GM18502 (cell line): ENCODE data around the gene STAC3.

Source experiments
- ATAC-seq: cut with Tn5 transposase; IDR thresholded peaks from one replicate; pipeline ENCODE4 v1.9.1; 2021; ENCODE audit warnings: mild to moderate bottlenecking; ENCODE audit not compliant: unreplicated experiment, poor library complexity

Gene STAC3

DNA sequence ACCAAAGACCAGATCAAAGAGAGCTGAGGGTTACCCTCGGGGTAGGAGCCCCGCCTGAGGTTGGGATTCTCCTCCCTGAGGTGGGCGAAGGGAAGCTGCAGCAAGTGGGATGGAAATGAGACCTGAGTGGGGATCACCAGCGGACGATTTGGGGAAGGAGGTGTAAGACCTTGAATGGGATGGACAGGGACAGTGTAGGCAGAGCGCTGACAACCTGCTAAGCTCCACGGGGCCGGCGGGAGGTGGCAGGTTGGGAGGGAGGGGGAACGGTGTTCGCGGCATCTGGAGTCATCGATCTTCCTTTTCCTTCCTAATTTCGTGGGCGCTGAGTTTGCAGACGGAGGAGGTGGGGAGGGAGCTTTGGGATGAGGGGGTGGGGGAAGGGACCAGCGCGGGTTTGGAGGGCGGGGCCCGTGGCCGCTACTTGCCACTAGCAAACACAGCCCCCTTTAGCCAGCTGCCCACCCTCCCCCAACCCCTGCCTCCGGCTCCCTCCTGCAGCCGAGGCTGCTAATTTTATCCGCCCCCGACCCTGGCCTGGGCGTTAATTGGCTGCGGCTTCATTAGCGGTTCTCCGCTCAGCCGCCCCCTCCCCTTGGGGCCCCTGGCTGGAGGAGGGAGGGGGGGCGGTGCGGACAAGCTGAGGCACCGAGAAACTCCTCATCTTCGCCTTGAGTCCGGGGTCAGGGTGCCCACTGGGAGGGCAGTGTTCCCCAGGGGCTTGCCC is 24.2 kb downstream of the STAC3 start:
- no peak for ATAC-seq

DNA sequence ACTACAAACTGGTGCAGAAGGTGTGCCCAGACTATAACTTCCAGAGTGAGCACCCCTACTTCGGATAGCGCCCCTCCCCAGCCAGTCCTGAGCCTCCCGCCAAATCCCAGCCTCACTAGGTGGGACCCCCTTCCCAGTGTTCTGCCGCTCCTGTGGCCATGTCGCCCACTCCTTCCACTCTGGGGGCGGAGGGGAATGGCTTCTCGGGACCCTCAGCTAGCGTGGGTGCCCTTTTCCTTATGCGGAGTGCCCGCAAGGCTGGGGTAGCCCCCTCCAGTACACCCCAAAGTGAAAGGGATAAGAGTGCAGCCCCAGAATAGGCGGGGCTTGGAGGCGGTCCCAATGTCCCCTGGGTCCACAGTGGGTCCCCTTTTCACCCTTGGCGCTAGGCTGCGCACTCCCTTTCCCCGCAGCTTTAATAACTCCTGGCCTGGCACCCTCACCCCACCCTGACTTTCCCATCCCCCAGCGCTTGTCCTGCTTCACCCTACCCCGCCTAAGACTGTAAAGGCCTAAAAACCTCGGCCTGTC is 25.2 kb downstream of the STAC3 start:
- ATAC-seq, result no peak

DNA sequence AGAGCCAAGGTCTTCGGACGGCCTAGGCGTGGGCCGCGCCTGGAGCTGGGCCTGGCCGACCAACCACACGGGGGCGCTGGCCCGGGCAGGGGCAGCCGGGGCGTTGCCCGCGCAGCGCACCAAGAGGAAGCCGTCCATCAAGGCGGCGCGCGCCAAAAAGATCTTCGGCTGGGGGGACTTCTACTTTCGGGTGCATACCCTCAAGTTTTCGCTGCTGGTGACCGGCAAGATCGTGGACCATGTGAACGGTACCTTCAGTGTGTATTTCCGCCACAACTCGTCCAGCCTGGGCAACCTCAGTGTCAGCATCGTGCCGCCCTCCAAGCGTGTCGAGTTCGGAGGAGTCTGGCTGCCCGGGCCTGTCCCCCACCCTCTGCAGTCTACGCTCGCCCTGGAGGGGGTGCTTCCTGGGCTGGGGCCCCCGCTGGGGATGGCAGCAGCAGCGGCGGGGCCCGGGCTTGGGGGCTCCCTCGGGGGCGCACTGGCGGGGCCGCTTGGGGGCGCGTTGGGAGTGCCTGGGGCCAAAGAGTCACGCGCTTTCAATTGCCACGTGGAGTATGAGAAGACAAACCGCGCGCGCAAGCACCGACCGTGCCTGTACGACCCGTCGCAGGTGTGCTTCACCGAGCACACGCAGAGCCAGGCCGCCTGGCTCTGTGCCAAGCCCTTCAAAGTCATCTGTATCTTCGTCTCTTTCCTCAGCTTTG is 25.9 kb downstream of the STAC3 start:
- peak; percentile 42 for ATAC-seq

DNA sequence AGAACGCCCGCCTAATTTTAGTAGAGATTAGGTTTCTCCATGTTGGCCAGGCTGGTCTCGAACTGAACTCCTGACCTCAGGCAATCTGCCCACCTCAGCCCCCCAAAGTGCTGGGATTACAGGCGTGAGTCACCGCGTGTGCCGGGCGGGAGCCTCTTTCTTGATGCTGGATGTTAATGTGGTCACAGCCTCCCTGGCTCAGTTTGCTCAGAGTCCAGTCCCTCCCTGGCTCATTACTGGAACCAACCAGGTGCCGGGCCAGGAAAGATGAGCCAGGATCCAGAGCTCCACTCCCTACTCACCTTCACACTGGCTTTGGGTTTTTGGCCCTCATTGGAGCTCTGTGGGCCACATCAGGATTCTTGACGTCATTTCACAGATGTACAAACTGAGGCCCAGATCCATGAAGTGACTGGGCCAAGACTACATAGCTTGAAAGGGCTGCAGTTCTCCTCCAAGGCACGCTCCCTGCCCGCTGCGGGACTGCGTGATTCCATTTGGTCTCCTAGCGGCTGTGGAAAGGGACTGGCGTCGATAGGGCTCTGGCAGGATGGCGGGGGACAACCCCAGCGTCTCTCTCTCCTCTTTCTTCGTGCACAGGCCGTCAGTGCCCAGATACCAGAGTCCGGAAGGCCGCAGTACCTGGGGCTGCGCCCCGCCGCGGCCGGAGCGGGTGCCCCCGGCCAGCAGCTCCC is 26.6 kb downstream of the STAC3 start:
- no peak for ATAC-seq

DNA sequence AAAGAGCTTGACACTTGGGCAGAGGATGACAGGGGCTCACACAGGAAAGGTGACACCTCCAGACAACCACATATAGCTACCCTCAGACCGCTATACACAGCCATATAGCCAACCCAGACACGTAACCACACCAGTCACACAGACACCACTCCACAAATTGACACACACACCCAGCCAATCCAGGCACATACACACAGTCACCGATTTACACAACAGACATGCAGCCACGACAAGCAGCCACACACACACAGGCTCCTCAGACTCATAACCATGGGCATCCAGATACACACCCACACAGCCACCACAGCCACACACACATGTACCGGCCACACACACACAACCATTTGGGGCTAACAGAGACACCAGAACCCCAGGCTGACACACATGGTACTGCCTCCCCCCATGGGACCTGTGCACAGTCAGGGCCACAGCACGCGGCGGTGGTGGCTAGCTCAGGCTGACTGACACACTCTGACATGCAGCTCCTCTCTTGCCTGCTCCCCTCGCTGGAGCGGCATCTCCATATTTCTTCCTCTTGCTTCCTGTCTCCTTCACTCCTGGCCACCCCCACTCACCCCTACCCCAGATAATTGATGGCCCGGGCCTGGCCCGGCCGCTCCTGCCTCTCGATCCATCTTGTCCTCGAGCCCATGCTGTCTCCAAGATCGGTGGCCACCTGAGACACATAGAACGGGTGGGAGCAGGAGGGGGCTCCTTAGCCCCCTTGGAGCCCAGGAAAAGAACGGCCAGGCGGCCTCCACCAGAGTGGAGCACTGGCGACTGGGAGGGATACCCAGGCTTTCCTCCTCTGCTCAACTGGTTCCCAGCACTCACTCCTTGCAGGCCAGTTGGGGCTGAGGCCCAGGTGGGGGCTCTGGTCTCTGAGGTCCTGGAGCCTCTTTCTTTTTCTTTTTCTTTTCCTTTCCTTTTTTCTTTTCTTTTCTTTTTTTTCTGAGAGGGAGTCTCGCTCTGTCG is 27.5 kb downstream of the STAC3 start:
- ATAC-seq, result no peak

DNA sequence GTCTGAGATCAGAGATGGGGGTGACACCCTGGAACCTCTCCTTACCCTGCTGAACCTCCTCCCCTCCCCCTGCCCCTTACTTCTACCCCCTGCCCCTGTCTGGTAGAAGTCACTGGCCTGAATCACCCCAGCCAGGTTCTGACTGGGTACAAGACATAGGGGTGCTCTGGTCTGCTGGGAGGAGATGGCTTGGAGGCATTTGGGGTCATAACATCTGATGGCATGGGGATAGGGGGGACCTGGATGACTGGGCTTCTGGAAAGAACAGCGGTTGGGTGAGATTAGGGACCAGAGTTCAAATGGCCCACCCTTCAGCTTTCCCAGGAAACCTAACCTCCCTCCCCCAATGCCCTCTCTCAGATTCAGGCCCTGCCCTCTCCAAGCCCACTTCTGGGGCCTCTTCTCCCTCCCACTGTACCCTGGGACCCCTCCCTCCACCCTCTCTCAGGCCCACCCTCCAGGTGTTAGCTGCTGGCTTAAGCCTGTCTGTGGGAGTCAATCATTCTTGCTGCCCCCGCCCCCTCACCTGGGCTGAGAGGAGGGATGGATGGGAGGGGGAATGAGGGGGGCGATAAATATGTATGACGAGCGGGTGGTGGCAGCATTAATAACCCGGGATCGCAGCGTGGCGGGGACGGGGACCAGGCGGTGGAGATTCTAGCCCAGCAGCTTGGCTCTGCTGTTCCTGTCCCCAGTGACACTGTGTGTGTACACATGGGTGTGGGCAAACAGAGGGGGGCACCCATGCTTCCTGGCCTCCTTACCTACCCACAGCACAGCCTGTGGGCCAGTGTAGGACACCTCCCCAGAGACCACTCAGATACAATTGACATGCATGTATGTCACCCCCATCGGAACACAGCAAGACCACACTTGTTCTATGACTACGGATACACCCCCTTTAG is 28.4 kb downstream of the STAC3 start:
- no peak for ATAC-seq

DNA sequence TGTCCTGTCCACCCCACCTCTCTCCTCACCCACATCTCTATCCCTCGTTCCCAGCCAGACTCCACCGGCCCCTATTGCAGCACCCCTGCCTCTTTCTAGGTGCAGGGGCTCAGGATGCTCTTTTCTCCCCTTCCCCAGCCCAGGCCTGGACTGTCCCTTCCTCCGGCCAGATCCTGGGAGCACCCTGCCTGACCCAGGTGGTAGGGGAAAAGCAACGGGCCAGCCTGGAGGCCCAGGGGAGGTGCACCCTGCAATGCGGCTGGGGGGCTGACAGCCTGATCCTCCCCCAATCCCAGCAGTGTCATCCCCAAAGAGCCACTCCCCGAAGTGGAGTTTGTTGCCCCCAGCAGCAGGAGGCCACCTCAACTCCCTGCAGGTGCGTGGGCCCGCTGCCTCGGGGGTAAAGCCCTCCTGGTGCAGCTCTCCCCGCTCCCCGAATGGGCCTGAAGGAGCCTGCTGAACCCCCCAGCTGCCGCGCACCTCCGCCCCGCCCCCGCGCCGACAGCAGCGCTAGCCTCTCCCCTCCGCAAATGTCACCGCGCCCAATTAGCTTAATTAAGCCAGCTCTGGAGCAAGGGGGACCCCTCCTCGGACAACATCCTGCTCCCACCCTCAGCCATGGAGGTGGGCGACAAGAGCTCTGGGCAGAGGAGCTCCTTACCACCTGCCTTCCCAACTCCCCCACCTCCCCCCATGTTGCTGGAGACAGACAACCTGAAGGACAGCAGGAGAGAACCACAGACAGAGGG is 29.6 kb downstream of the STAC3 start:
- ATAC-seq, result no peak

DNA sequence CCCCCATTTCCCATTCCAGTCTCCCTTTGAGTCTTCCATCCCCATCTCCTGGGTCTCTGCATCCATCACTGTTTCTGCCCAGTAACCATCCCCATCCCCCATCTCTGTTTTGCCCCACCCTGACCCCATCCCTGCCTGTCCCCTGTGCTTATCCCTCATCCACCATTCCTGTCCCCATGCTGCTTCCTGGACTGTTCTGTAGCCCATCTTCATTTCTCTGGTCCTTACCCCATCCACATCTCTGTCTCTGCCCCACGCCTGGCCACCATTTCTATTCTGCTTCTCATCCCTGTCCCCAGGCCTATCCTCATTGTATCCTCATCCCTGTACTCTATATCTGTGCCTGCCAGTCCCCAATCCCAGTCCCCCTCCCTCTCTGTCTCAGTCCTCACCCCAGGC is 30.2 kb downstream of the STAC3 start:
- no peak for ATAC-seq

DNA sequence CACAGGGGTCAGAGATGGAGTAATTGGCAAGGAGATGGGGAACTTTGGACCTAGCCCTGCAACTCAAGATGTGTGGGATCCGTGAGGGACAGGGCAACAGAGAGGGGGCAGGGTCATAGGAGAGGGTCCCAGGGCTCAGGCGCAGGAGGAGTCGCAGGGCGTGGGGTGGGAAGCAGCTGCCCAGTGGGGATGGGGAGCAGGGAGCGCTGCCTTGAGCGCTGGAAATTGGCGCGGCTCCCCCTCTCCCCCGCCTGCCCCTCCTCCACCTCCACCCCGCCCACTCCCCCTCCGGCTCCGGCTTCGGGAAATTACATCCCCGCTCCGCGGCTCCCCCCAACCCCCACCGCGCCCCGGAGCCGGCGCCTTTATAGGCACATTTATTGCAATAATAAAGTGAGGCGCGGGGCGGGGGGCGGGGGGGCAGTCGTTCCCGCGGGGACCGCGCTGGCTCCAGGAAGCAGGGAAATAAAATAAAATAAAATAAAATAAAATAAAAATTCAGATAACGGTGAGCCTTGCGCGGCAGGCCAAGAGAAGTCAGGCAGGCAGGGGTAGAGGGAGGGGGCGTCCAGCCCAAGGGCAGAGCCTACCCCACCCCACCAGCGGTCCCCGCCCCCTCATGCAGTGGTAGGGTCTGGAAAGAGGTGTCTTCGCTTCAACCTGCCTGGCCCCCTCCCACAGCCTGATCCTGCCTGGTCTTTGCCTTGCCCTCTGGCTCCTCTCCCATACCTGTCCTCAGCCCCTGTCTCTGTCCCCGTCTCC is 30.8 kb downstream of the STAC3 start:
- no peak for ATAC-seq

DNA sequence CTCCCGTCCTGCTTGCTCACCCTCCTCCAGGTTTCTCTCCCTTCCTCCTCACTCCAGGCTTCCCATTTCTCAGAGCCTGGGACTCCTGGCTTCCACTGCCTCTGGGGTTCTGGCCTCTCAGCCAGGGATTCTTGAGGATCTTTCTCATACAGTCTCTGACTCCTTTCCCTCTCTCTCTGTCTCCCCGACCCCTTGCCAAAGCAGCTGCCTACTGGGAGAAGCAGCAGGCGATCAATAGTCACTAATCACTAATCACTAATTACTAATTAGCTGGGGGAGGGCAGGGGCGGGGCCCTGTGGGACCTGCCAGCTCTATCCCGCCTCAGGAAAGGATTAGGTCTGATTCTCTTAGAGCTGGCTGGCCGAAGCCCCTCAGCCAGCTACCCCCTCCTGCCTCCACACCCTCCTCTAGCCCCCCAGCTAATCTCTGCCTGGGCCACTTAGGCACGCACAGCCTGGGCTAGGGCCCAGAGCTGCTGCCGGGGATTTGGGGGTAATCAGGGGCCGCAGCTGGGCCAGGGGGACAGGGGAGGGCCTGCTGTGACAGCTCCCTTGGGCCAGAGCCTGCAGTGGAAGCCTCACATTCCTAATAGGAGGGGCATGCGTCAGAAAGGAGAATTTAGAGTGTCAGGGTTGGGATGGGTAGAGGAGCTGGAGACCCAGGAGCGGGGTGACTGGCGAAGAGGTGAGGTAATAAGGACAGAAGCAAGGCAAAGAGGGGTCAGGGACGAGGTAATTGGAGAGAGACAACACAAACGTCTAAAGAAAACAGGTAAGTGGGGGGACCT is 31.6 kb downstream of the STAC3 start:
- ATAC-seq, result no peak

DNA sequence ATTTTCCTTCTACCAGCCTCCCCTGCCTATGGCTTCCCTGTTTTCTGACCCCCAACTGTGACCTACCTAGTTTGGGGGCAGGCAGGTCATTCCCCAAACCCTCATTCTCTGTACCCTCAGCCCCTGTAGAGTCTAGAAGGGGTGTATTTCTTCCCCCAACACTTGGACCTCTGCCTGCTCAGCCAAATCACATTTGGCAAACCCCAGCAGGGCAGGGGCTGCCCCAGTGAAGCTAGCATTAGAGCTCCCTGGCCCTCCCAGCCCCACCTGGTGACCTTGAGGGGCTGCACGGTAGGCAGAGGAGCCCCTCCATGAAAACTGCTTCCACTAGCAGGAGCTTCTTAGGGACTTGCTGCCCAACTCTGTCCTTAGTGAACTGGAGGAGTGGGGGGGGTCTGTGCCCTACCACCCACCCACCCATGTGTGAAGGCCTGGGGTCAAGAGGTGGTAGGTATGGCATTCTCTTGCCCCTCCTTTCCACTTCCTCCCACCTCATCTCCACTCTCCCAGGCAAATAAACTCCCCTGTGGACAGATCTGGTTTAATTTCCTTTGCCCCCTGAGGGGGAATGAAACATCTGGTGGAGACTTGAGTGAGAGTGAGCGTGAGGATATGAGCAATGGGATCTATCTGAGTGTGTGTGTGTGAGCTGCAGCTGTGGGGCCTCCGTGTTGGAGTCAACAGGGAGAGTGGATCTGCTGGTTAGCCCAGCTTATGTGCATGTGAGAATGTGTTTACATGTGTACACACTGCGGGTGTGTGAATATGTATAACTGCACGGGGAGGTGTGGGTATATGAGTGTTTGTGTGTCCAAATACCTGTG is 32.7 kb downstream of the STAC3 start:
- no peak for ATAC-seq

DNA sequence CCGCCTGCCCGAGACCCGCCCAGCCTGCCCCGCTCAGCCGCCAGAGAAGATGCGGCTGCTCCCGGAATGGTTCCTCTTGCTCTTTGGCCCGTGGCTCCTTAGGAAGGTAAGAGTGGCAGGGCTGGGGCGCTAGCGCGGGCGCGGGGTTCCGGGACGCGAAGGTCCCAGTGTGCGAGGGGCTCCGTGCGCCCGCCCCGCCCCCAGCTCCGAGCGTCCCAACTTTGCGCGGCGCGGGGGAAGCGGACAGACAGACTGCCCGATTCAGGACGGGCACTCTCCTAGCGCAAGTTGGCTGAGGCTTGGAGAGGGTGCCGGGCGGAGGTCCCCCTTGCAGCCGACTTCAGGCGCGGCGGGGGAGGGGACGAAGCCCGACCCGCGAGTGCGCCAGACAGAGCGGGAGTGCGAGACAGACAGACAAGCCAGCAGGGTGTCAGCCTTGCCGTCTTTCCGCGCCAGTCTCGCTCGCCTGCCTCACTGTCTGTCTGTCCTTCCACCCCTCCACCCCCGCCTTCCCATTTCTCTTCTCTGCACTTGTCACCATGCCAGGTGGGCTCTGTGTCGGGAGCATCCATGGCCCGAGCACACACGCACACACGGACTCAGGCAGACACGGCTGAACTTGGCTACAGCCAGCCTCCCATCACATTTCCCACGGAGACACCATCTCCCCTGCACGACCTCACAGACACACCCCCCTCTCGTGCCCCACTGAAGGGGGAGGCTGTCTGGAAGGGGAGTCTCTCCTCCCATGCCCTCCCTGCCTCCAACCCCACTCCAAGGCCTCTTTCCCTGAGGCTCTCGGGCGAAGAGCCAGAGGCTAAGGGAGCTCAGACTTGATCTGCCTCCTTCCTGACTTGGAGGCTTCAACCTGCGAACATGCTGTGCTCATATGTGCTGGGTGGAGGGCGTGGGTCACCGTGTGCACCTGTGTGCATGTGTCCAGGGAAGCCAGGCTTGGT is 33.8 kb downstream of the STAC3 start:
- peak; percentile 2 for ATAC-seq

DNA sequence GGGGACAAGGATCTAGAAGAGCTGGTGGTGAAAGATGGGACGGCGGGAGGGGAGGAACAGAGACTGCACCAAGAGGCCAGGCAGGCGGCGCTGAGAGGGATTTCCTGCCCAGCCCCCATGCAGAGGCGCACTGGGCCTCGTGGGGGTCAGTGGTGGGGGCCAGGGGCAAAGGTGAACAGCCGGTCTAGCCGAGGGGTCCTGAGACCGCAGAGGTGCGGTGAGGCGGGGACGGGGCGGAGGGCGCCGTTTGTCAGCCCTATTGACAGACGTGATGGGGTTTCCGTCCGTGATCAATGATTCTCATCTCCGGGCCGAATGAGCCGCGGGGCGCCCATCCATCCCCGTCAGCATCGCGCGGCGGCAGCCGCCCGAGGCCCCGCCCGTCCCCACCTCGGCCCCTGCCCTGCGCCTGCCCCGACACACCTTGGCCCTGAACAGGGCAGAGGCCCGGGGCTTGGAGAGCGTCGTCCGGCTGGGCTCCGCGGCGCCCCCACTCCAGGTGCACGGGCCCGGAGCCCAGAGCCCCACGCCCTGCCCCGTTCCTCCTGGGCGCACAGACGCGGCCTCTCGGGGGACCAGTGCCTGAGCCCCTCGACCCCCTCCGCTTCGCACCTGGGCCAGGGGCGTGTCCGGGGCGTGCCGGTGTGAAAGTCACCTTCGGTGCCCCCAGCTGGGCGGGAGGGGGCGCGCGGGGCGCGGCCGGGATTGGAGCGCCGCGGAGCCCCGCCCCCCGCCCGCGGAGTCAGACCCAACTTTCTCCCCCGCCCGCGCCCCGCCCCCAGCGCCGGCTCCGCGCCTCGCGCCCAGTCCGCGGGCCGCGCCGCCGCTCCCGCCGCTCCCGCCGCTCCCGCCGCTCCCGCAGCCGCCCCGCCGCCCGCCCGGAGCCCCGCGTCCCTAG is 34.7 kb downstream of the STAC3 start, which contains the start of gene NXPH4:
TSS of gene NXPH4 (plus strand) at position 781 of the 898 bp plus-strand sequence. CDS start 176 bp downstream, outside the sequence.
- peak; percentile 27 for ATAC-seq

DNA sequence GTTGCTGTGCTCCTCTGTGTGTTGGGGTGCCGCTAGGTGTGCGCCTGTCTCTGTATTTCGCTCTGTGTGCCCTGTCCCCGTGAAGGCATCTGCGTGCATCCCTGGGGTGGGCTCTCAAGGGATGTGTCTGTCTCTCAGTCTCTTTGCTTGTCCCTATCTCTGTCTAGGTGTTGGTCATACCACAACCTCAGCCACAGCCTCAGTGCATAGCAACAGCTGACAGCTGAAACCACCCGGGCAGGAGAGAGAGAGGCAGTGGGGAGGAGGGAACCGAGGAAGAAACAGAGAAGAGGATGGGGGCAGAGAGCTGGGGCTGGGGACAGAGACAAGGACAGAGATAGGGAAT is 35.3 kb downstream of the STAC3 start:
- ATAC-seq, result peak; percentile 54
